Measurements from ENCODE around the gene PLSCR4.
"Not testable (repeated sequence)": the region's sequence is repeated elsewhere in the genome, so short reads cannot be mapped to it uniquely, and the experiment has no call there.

The PLSCR4 gene

DNA sequence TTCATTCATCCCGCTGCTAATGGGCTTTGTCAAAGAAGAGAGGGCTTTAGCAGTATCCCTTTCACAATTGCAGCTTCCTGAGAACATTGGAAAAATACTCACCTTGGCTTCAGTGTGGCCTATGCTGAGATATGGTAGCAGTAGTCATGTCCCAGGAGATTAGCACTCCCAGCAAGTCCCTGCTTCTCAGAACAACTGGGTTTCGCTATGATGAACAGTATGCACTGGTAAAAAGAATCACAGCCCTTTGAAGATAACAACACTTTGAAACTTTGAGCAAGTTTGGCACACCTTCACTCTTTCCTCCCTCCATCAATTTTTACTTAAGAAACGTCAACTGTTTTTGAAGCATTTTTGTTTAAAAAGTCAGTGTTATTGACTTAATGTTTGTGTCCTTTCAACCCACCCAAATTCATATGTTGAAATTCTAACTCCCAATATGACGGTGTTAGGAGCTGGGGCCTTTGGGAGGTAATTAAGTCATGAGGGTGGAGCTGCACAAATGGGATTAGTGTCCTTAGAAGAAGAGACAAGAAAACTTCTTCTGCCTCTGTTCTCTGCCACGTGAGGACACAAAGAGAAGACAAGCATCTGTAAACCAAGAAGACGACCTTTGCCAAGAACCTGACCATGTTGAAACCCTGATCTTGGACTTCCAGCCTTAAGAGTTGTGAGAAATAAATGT lies 17.8 kb upstream of the PLSCR4 start:
- in situ Hi-C loops (cut with MboI; ENCODE audit: low sequenced_read_pairs, unreplicated experiment), result no loop called here
- TF ChIP-seq, protein P1, sequence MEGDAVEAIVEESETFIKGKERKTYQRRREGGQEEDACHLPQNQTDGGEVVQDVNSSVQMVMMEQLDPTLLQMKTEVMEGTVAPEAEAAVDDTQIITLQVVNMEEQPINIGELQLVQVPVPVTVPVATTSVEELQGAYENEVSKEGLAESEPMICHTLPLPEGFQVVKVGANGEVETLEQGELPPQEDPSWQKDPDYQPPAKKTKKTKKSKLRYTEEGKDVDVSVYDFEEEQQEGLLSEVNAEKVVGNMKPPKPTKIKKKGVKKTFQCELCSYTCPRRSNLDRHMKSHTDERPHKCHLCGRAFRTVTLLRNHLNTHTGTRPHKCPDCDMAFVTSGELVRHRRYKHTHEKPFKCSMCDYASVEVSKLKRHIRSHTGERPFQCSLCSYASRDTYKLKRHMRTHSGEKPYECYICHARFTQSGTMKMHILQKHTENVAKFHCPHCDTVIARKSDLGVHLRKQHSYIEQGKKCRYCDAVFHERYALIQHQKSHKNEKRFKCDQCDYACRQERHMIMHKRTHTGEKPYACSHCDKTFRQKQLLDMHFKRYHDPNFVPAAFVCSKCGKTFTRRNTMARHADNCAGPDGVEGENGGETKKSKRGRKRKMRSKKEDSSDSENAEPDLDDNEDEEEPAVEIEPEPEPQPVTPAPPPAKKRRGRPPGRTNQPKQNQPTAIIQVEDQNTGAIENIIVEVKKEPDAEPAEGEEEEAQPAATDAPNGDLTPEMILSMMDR (IDR thresholded peaks at IDR 0.05; ENCODE audit: borderline replicate concordance, control extremely low read depth, extremely low read depth, insufficient read depth, missing control alignments), result no peak
- no peak for DNase-seq (ENCODE audit: low spot score)

DNA sequence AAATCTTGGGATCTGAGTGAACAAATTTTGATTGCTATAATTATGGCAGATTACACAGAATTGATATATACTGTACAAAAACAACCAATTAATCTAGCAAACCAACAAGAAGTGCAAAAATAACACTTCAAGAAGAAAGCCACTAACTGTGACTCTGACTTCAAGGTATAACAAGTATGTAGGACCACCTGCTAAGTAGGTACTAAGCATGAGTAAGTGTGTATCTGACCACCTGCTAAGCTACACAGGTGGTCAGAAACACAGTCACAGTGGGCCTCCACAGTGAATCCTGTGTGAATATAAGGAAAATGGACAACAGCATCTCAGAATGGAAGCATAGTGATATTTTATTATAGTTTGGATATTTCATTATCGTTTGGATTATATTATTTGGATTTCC lies 14.8 kb upstream of the PLSCR4 start:
- in situ Hi-C loops (cut with MboI; ENCODE audit: low sequenced_read_pairs, unreplicated experiment), result no loop called here
- DNase-seq (ENCODE audit: low spot score), result no peak
- TF ChIP-seq, protein P1 (IDR thresholded peaks at IDR 0.05; ENCODE audit: borderline replicate concordance, control extremely low read depth, extremely low read depth, insufficient read depth, missing control alignments), result no peak

DNA sequence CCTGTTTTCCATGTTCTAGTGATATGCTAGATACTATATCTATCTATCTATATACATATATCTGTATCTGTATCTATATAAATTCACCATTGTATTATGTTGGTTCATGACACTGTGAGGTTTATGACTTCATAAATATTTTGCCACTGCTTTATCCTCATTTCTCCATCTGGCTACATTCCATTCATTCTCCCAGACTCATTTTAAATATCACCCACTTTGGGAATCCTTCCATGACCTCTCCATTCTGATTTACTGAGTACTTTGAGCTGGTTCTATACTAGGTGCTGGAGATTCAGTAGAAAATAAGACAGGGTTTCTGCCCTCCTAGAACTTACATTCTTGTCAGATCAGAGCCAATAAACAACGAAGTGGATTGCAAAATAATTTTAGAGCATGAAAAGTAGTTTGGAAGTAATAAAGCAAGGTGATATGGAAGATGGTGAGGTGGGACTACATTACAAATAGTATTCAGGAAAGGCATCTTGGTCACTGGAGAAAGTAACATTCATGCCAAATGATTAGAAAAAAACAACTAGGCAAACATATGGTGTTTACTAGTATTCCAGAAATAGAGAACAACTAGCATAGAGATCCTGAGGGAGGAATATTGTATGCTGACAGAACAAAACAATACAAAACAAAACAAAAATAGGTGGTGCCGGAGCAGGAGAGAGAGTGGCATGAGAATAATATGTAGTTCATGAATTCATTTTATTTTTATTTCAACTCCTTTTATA lies 11.6 kb upstream of the PLSCR4 start:
- in situ Hi-C loops (cut with MboI; ENCODE audit: low sequenced_read_pairs, unreplicated experiment), result no loop called here
- DNase-seq (ENCODE audit: low spot score), result no peak
- TF ChIP-seq, protein P1 (IDR thresholded peaks at IDR 0.05; ENCODE audit: borderline replicate concordance, control extremely low read depth, extremely low read depth, insufficient read depth, missing control alignments), result no peak

DNA sequence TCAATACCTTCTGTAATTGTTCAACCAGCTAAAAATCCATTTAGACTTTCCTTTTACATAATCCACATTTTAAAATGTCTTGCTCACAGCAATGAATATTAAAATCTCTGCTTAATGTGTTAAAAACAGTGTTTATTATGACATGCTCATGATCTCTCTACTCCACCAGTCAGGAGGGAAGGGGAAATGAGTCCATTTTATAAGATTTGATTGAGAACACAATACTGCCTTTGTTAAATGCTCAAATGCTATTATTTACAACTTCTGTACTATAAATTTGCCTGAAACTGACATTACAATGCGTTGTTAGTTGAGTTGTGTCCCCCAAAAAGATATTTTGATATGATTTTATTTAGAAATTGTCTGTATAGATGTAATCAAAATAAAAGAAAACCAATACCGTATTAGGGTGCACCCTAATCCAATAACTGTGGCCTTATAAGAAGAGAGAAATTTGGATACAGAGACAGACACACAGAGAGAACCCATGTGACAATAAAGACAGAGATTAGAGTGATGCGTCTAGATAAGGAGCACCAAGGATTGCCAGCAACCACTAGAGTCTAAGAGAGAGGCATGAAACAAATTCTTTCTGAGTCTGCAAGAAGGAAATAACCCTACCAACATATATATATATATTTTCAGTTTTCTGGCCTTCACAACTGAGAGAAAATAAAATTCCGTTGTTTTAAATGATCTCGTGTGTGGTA lies 9.1 kb upstream of the PLSCR4 start:
- TF ChIP-seq, protein P1 (IDR thresholded peaks at IDR 0.05; ENCODE audit: borderline replicate concordance, control extremely low read depth, extremely low read depth, insufficient read depth, missing control alignments), result no peak
- DNase-seq (ENCODE audit: low spot score), result no peak
- in situ Hi-C loops (cut with MboI; ENCODE audit: low sequenced_read_pairs, unreplicated experiment), result no loop called here

DNA sequence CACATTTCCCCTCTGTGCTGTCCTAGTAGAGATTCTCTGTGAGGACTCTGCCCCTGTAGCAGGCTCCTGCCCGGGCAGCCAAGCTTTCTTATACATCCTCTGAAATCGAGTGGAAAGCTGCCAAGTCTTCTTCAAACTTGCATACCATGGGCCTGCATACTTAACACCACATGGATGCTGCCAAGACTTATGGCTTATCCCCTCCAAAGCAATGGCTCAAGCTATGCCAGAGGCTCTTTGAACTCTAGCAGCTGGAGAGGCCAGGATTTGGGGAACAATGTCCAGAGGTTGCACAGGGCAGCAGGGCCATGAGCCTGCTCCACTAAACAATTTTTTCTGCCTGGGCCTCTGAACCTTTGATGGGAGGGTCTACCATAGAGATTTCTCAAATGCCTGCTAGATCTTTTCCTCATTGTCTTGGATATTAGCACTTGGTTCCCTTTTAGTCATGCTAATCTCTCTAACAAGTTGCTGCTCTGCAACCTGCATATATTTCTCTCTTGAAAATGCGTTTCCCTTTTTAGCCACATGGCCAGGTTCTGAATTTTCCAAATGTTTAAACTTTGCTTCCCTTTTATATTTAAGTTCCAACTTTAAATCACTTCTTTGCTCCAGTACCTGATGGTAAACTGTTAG lies 6.1 kb upstream of the PLSCR4 start:
- no peak for DNase-seq (ENCODE audit: low spot score)
- TF ChIP-seq, protein P1 (IDR thresholded peaks at IDR 0.05; ENCODE audit: borderline replicate concordance, control extremely low read depth, extremely low read depth, insufficient read depth, missing control alignments), result no peak
- in situ Hi-C loops (cut with MboI; ENCODE audit: low sequenced_read_pairs, unreplicated experiment), result no loop called here

DNA sequence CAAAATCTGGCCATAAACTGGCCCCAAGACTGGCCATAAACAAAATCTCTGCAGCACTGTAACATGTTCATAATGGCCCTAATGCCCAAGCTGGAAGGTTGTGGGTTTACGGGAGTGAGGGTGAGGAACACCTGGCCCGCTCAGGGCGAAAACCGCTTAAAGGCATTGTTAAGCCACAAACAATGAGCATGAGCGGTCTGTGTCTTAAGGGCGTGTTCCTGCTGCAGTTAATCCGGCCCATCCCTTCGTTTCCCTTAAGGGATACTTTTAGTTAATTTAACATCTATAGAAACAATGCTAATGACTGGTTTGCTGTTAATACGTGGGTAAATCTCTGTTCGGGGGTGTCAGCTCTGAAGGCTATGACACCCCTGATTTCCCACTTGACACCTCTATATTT lies 1.5 kb upstream of the PLSCR4 start:
- DNase-seq (ENCODE audit: low spot score); in situ Hi-C loops (cut with MboI; ENCODE audit: low sequenced_read_pairs, unreplicated experiment): not testable (repeated sequence)
